ENCODE results near the gene NDUFB8.

- TF ChIP-seq CTCF (conservative IDR thresholded peaks at IDR 0.05; ENCODE audit: low read length) (no peak), EZH2phosphoT487 (IDR thresholded peaks at IDR 0.05; ENCODE audit: borderline replicate concordance, low read depth, low read length) (no peak)
These were observed 5.5 kb downstream of the NDUFB8 start for GRCh38 chr10:100524206-100524605.

All from OCI-LY7 (cell line).